Esophagus muscularis mucosa (tissue), 4 donors: Measurements from ENCODE around the gene KDM3B.

Source experiments
- CTCF ChIP-seq, 3 experiments: fragments of 200-600 bp in 2 of 3; fragments of 450-650 bp in 1 of 3; sonication (generic) in 2 of 3; IDR thresholded peaks; one replicate each; pipeline ENCODE4 v1.5.1; 2017 to 2019; ENCODE audit warnings: antibody characterized with exemption in 3 of 3, mild to moderate bottlenecking in 2 of 3, moderate library complexity in 1 of 3
- EP300 ChIP-seq: sonication (generic); formaldehyde crosslinking; IDR thresholded peaks from one replicate; pipeline ENCODE4 v1.6.1; 2017; ENCODE audit warnings: antibody characterized with exemption
- POLR2A ChIP-seq: fragments of 450-650 bp; IDR thresholded peaks from one replicate; pipeline ENCODE4 v1.6.1; 2017; ENCODE audit warnings: antibody characterized with exemption, moderate library complexity, mild to moderate bottlenecking, low read depth

GRCh38 chr5:138452720-138453119 lies 100.2 kb downstream of the KDM3B start:
- TF ChIP-seq CTCF (IDR thresholded peaks at IDR 0.05) = no peak
- no peak for TF ChIP-seq EP300
- no peak for TF ChIP-seq POLR2A
